HG03521 (cell line): ENCODE results near the gene MBNL1.
A peak's percentile ranks its signal among the peaks of the same experiment; 100 is the strongest.

Source experiments
- ATAC-seq: cut with Tn5 transposase; IDR thresholded peaks from one replicate; pipeline ENCODE4 v1.9.1; 2021; ENCODE audit warnings: mild to moderate bottlenecking, moderate library complexity; ENCODE audit not compliant: unreplicated experiment

The MBNL1 gene

DNA sequence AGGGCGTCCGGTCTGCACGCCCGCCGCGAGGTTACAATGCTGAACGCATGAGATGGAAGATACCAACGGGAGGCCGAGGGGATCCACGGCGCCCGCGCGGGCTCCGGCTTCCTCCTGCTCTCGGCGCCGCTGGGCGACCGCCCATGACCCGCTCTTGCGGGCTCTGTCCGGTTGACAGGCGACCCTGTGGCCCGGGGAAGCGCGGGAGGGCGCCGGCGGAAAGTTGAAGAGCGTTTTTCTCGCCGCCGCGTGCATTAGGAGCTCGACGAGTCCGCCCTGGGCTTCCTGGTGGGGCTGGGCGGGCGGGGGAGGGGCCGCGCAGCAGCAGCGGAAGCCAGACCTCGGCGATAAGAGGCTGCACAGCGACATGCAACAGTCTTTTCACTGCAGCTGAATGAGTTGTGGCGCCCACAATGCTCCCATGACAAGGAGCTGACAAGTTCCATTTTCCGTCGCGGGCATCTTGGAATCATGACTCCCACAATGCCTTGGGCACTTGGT is at the start of gene MBNL1:
Gene MBNL1, plus strand, starts transcription at position 375 of the 501 bp plus-strand sequence. CDS start 31,265 bp downstream, outside the sequence.
- peak; percentile 58 for ATAC-seq

DNA sequence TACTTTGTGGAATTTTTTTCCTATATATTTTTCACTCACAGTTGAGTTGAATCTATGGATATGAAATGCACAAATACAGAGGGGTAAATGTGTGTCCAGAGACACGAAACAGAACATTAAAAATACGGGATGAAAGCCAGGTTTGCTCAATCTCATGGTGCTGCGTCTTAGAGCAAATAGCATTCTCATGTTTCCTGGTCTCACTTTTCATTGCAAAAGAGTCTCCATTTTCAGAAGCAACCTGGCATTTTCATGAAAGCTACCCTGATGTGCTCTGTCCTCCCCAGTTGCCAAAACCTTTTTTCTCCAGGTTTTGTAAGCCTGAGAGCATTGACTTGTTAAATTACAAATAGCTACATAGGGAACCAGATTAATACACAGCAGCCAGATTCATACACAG is 49.5 kb upstream of the MBNL1 start:
- ATAC-seq = no peak

GRCh38 chr3:152219769-152220255 is 48.9 kb upstream of the MBNL1 start:
- ATAC-seq = no peak

DNA sequence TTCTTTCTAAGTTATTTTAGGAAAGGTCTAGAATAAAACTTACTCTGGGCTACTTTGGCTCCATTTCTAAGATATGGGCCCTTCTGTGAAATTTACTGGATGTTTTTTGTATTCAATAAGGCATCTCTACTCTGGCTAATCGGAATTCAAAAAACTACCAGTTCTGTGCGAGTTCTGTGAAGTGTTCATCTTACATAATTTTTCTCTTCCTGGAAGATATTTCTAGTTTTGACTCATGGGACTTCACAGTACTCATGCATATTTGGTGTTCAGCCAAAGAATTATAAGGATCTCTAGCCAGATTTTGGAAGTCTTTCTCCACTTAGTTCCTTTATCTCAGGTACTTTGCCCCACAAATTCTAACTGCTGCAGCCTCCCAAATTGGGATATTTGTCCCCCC is 46.4 kb upstream of the MBNL1 start:
- ATAC-seq = no peak

DNA sequence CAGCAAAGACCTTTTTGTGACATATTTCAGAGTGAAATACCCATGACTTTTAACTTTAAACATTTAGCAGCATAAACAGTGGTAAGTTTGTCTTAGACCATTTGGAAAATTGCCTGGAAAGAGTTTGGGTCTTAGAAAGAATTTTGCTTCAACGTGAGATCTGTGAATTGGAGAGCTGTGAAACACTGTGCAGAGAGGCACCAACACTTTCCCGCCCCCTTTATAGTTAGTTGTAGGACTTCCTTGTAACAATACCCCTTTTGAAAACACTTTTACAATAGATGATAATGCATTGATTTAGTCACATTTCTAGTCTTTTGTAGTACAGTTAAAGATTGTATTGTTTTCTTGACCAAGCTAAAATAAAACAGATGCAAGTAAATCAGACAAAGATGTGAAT is 43.5 kb upstream of the MBNL1 start:
- ATAC-seq = no peak

DNA sequence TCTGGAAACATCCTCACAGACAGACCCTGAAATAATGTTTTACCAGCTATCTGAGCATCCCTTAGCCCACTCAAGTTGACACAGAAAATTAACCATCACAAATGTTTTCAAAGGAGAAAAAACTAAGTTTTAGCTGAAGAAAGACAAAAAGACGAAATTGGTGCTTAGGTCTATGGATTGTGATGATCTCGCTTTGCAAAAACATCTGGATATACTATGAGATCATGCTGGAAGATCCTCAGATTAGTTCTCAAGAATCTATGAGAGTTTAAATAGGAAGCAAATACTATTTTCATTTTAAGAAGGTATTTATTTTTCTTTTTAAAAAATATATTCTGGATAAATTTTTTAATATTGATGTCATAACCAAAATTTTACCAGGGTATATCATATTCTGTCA is 42.6 kb upstream of the MBNL1 start:
- no peak for ATAC-seq

GRCh38 chr3:152227027-152227426 is 41.7 kb upstream of the MBNL1 start:
- ATAC-seq = no peak

DNA sequence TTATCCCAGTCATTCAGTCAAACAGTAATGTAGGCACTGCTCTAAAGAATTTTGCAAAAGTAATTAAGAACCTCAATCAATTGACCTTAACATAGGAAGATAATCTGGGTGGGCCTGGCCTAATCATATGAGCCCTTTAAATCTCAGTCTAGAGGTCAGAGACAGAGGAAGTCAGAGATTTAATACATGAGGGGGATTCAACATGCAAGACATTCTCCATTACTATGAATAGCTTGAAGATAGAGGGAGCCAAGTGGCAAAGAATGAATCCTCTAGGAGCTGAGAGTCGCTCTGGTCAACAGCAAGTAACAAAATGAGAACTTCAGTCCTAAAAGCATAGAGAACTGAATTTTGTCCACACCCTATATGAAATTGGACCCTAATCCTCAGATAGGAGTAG is 39.0 kb upstream of the MBNL1 start:
- no peak for ATAC-seq

DNA sequence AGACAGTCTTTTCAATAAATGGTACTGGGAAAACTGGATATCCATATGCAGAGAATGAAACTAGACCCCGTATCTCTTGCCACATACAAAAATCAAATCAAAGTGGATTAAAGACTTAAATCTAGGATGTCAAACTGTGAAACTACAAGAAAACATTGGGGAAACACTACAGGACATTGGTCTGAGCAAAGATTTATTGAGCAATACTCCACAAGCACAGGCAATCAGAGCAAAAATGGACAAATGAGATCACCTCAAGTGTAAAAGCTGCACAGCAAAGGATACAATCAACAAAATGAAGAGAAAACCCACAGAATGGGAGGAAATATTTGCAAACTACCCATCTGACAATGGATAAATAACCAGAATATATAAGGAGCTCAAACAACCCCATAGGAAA is 38.4 kb upstream of the MBNL1 start:
- ATAC-seq = no peak

DNA sequence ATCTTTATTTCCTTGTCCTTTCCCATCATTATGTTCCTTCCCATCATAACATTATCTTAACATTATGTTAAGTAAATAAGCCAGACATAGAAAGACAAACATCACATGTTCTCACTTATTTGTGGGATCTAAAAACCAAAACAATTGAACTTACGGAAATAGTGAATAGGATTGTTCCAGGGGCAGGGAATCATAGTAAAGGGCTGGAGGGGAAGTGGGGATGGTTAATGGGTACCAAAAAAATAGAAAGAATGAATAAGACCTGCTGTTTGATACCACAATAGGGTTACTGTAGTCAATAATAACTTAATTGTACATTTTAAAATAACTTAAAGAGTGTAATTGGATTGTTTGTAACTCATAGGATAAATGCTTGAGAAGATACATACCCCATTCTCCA is 36.7 kb upstream of the MBNL1 start:
- ATAC-seq = no peak

DNA sequence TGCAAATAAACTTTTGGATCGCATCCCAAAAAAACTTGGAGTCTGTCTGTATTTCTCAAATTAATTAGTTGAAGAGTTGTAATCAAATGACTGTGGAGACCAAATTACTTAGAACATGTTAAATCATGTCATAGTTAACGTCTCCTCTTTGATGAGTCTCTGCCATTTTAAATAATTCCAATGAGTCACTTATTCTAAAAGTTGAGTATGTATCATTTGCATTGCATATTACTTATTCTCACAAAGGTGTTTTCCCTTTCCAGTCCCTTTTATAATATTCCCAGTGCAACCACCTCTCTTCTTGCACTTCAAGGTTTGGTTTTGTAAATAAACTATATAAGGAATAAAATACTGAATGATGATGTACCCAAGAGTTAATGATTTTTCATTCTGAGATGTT is 36.0 kb upstream of the MBNL1 start:
- ATAC-seq = no peak

DNA sequence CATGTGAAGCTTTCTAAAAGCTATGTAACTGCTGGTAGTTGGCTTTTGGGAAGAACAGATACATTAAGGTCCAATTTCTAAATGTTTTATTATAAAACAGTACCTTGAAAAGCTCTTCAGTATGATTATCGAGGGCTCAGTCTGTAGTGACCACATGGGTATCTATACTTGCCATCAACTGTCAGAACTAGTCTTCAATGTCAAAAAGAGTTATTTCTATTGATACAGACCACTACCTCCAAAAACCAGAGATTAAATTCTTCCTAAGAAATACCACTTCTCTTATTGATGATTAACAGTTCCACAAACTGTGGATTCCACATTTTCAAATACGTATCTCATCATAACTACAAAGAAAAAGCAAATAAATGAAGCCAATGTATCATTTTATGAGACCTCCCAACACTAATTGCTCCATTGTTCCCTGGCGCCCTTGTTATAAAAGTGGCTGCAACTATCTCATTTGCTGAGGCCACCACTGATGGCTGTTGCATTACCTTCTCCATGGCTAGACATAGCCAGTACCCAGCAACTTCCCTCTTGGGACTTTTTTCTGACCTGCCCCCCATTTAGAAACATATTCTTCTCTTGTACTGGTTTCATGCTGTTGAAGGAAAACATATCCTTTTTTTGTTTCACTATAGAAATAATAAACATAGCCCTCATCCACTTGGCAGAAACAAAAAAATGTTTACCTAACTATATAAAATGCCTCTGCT is 33.9 kb upstream of the MBNL1 start:
- ATAC-seq = no peak

DNA sequence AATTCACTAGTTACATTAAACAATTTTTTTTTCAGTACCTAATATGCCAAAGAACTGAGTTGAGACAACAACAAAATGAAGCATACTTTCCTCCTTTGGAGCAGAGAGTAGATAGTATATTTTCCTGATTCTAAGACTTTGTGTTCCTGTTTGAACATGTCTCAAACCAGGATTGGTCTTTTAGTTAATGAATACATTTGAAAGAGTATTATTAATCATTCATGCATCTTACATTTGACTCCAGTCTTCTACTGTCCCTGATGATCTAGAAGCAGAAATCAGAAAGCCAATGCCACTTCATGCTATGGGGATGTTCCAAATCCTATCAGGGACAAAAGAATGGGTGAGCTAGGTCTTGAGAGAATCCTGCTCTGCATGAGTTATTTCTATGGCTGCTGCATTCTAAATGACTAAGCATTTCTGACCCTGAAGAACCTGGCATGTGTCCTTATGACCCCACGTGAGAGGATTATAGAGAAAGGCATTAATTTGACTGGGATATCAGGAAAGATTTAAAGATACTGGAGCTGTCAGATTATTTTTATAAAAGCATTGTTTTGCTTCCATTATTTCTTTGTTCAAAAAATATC is 32.9 kb upstream of the MBNL1 start:
- no peak for ATAC-seq

DNA sequence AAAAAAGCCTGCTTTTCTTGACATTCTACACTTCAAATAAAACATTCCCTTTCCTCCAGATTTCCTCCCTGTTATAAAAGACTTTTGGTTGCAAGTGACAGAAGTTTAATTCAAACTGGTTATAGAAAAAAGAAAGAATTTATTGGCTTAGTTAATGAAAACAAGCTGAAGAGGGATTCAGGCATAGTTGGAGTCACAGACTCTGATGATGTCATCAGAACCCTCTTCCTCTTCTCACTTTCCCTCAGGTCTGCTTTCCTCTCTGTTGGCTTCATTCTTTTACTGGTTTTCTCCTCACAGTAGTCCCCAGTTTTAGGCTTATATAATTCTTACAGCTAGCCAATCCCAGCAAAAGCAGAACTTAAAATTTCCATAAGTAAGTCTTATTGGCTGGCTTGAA is 32.0 kb upstream of the MBNL1 start:
- no peak for ATAC-seq

GRCh38 chr3:152241142-152242017 is 27.3 kb upstream of the MBNL1 start:
- ATAC-seq = peak; percentile 50

DNA sequence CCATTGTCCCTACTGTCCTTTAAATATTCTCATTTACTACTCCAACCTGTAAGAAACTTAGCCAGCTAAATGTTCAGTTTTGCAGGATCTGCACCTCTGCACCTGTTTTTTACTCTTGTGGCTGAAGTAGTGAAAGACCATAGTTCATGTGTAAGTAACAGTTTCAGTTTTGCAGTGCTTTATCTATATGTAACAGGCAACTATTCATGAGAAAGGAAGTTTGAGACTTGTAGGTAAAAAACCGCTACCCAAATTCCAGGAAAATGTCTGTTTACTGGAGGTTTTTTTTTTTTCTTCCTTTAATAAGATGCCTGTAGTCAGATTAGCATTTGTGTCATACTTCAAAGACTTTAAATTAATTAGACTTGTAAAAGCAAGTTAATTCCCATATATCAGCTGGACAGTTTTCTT is 25.4 kb upstream of the MBNL1 start:
- ATAC-seq = peak; percentile 77

DNA sequence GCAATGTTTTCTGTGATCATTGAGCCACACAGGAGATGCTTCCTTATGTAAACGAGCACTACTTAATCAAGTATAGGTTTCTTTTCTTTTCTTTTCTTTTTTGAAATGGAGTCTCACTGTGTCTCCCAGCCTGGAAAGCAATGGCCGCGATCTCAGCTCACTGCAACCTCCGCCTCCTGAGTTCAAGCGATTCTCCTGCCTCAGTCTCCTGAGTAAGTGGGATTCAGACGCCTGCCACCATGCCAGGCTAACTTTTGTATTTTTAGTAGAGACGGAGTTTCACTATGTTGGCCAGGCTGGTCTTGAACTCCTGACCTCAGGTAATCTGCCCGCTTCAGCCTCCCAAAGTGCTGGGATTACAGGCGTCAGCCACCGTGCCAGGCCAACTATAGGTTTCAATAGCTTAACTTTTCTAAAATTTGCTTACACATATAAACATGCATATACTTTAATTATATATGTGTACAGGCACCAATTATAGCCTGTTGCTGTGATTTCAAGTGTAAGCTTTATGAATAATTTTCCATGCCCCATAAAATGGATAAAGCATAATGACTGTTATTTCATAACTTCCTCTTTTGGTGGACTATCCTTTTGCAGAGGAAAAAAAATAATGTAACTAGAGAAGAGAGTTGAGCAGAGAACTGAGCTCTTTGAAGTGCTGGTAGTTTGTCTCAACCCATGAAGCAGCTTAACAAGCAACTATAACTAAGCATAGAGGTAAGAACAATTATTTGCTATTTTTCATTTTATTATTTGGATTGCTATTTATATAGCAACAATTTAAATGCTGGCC is 24.8 kb upstream of the MBNL1 start:
- peak; percentile 30 for ATAC-seq

DNA sequence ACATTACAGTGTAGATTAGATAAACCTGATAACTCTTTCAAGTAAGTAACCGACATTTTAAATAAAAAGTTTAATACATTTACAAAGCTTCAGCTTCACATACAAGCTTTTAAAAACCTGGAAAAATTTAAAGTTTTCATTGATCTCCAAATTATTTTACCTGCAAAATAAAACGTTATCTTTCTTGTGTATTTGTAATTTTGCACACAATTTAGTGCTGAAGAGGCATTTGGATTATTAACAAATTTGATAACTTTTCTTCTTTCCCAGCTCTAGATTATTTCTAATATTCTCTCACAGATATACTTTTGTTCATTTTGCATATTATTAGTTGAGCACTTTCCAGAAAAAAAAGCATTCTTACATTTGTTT is 24.2 kb upstream of the MBNL1 start:
- ATAC-seq = no peak

- ATAC-seq = no peak
These were observed 23.1 kb upstream of the MBNL1 start for GRCh38 chr3:152245498-152246170.

- ATAC-seq = no peak
These were observed 16.8 kb upstream of the MBNL1 start for GRCh38 chr3:152251916-152252315.
